Measurements from ENCODE around the gene FRMD6. TPM values are rescaled to one million over a fixed set of nuclear protein-coding genes. Genes with fewer than 3 reads are reported as not detected.

FRMD6 gene
- total RNA-seq, 6 experiments from 2014 or later, result 379 to 565 (median 420) TPM

DNA sequence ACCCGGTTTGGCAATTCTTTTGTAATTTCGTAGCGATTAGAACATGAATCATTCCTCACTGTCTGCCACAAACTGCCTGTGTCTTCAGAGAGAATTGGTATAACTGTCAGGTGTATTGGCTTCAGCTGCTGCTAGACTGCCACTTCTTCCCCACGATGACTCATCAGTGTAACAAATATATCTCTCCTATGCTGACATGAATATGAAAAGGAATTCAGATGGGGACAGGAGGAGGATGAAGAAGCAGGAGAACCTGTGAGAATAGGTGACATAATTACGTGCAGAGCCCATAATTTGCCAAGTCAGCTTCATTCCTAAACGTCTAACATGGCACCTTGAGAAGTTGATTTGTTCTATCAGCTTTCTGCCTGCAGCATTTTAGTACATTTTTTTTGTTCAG, 64.9 kb downstream of the FRMD6 start:
- Mint-ChIP-seq H3K9me3 (peaks cover 16% of the 10 kb centered on the region; the same call in 1 of the 2 replicates), H3K27ac (peak overlapping the region; percentile 57), H3K4me1 (ENCODE audit: low read depth) (peaks cover 84% of the 10 kb centered on the region), H3K36me3 (ENCODE audit: low read depth) (peaks cover 76% of the 10 kb centered on the region), H3K4me3 (peak overlapping the region; percentile 42; the same call in 1 of the 2 replicates), H3K27me3 (ENCODE audit: insufficient read depth) (peaks cover 62% of the 10 kb centered on the region)
- DNase-seq, result no peak
- TF ChIP-seq, protein P1, sequence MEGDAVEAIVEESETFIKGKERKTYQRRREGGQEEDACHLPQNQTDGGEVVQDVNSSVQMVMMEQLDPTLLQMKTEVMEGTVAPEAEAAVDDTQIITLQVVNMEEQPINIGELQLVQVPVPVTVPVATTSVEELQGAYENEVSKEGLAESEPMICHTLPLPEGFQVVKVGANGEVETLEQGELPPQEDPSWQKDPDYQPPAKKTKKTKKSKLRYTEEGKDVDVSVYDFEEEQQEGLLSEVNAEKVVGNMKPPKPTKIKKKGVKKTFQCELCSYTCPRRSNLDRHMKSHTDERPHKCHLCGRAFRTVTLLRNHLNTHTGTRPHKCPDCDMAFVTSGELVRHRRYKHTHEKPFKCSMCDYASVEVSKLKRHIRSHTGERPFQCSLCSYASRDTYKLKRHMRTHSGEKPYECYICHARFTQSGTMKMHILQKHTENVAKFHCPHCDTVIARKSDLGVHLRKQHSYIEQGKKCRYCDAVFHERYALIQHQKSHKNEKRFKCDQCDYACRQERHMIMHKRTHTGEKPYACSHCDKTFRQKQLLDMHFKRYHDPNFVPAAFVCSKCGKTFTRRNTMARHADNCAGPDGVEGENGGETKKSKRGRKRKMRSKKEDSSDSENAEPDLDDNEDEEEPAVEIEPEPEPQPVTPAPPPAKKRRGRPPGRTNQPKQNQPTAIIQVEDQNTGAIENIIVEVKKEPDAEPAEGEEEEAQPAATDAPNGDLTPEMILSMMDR (IDR thresholded peaks at IDR 0.05), result no peak

DNA sequence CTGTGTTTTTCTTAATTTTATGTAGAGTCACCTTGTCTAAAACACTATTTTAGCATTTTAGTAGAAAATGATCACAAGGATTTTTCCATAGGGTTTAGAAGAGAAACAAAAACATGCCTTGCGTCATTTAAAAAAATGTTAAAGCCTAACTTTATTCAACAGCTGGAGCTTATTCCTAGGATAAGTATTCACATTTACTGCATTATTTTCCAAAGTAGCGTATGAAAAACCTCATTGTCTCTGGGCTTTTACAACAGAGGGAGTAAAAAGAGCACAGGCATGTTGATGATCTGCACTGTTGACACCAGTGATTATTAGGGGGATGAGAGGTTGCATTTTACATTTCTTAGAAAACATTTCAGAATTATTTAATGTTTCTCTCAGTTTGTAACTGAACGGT, 66.1 kb downstream of the FRMD6 start:
- TF ChIP-seq, protein P1 (IDR thresholded peaks at IDR 0.05), result no peak

DNA sequence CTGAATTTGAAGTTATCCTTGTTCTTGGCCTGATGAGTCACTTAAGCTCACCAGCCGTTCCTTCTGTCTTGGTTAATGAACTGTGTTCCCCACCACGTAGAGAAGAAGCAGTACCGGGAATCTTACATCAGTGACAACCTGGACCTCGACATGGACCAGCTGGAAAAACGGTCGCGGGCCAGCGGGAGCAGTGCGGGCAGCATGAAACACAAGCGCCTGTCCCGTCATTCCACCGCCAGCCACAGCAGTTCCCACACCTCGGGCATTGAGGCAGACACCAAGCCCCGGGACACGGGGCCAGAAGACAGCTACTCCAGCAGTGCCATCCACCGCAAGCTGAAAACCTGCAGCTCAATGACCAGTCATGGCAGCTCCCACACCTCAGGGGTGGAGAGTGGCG, 68.2 kb downstream of the FRMD6 start:
- H3K27me3 Mint-ChIP-seq (ENCODE audit: insufficient read depth), result peaks cover 56% of the 10 kb centered on the region
- peaks cover 8% of the 10 kb centered on the region; the same call in 1 of the 2 replicates for H3K9me3 Mint-ChIP-seq
- DNase-seq, result no peak
- peaks cover 72% of the 10 kb centered on the region for H3K36me3 Mint-ChIP-seq (ENCODE audit: low read depth)
- TF ChIP-seq, protein P1 (IDR thresholded peaks at IDR 0.05), result no peak
- H3K4me3 Mint-ChIP-seq, result peak overlapping the region; percentile 13; the same call in 1 of the 2 replicates
- peak overlapping the region; percentile 57 for H3K27ac Mint-ChIP-seq
- peaks cover 86% of the 10 kb centered on the region for H3K4me1 Mint-ChIP-seq (ENCODE audit: low read depth)

More for the DNA sequence above, 66.1 kb downstream of the FRMD6 start:
- Mint-ChIP-seq H3K9me3 (peaks cover 16% of the 10 kb centered on the region; the same call in 1 of the 2 replicates), H3K27me3 (ENCODE audit: insufficient read depth) (peaks cover 61% of the 10 kb centered on the region), H3K4me3 (peak overlapping the region; percentile 38; the same call in 1 of the 2 replicates), H3K36me3 (ENCODE audit: low read depth) (peaks cover 75% of the 10 kb centered on the region), H3K4me1 (ENCODE audit: low read depth) (peaks cover 84% of the 10 kb centered on the region), H3K27ac (peak overlapping the region; percentile 57)
- DNase-seq, result no peak

DNA sequence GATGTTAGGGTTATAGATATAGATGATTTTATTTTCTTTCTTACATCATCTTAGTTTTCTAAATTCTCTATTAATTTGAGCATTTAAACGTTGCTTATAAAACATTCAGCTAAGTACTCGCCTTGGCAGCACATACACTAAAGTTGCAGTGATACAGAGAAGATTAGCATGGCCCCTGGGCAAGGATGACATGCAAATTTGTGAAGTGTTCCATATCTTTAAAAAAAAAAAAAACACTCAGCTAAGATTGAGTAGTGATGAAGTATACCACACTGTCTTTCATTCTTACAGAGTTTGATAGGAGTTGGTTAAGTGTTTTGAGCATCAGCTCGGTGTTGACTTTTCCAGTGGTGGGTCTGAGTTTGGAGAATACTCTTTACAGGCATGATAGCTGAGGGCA, 72.3 kb downstream of the FRMD6 start:
- TF ChIP-seq, protein P1 (IDR thresholded peaks at IDR 0.05), result no peak
- no peak for DNase-seq
- H3K4me1 Mint-ChIP-seq (ENCODE audit: low read depth), result peaks cover 92% of the 10 kb centered on the region
- H3K36me3 Mint-ChIP-seq (ENCODE audit: low read depth), result peaks cover 79% of the 10 kb centered on the region
- H3K27me3 Mint-ChIP-seq (ENCODE audit: insufficient read depth), result peaks cover 65% of the 10 kb centered on the region
- H3K9me3 Mint-ChIP-seq, result peaks cover 20% of the 10 kb centered on the region; the same call in 1 of the 2 replicates
- H3K4me3 Mint-ChIP-seq, result peak overlapping the region; percentile 65
- H3K27ac Mint-ChIP-seq, result peak overlapping the region; percentile 83

DNA sequence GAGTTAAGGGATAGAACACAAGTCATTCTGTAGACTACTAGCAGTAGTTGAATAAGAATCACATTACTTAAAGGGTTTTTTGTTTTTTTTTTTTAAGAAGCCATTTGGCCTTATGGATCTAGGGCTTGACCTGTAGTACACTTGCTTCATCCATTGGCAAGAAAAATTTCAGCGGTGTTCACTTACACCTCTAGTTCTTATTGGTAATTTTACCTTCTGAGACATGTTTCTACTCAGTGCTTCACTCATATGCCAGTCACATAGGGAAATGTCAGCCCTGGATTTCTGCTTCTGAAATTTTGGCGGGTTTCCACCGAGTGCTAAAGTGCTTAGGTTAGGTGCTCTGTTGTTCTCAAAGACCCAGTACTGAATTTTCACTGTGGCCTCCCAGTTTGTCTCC, 72.9 kb downstream of the FRMD6 start:
- DNase-seq, result no peak
- Mint-ChIP-seq H3K27ac (peak overlapping the region; percentile 83), H3K4me3 (peak overlapping the region; percentile 65), H3K27me3 (ENCODE audit: insufficient read depth) (peaks cover 62% of the 10 kb centered on the region), H3K9me3 (peaks cover 23% of the 10 kb centered on the region; the same call in 1 of the 2 replicates), H3K4me1 (ENCODE audit: low read depth) (peaks cover 92% of the 10 kb centered on the region), H3K36me3 (ENCODE audit: low read depth) (peaks cover 76% of the 10 kb centered on the region)
- TF ChIP-seq, protein P1 (IDR thresholded peaks at IDR 0.05), result no peak
